ENCODE measurements around the gene KRTAP5-6.

The KRTAP5-6 gene

GRCh38 chr11:1665313-1665712 is 31.7 kb upstream of the KRTAP5-6 start:
- Histone ChIP-seq H3K14ac (ENCODE audit: low read length in 2 of 2) (no peak overlapping the region), H3K36me3 (ENCODE audit: control insufficient read depth in 1 of 2, insufficient read depth in 2 of 2, low read depth in 1 of 2, low read length in 2 of 2) (no peaks in the 10 kb centered on the region), H2BK12ac (ENCODE audit: low read length in 2 of 2) (no peak overlapping the region), H3K4me1 (ENCODE audit: control insufficient read depth, insufficient read depth, low read depth, low read length) (peaks cover 1% of the 10 kb centered on the region), H2BK5ac (ENCODE audit: low read depth, low read length, poor library complexity, severe bottlenecking) (no peak overlapping the region), H3K4ac (ENCODE audit: low read depth in 1 of 2, low read length in 2 of 2) (no peak overlapping the region), H3K27me3 (ENCODE audit: control insufficient read depth in 1 of 2, insufficient read depth in 1 of 2, low read length in 2 of 2) (peaks cover 30 to 35% of the 10 kb centered on the region in 2 experiments), H3K9ac (ENCODE audit: low read length) (no peak overlapping the region), H3K4me3 (ENCODE audit: insufficient read depth in 1 of 2, low read depth in 1 of 2, low read length in 2 of 2) (no peak overlapping the region), H3K4me2 (ENCODE audit: low read length, poor library complexity, severe bottlenecking) (no peak overlapping the region), H3K18ac (ENCODE audit: low read depth in 1 of 2, low read length in 2 of 2) (no peak overlapping the region), H2AFZ (ENCODE audit: low read depth, low read length) (no peak overlapping the region), H4K91ac (ENCODE audit: low read length) (no peak overlapping the region), H3K27ac (ENCODE audit: low read length, poor library complexity, severe bottlenecking) (no peak overlapping the region), H3K23ac (ENCODE audit: low read length in 2 of 2) (no peak overlapping the region), H4K8ac (ENCODE audit: low read length) (no peak overlapping the region), H2BK120ac (ENCODE audit: low read depth, low read length) (no peak overlapping the region), H2AK5ac (ENCODE audit: low read length, severe bottlenecking) (no peak overlapping the region), H3K79me1 (replicated peaks; ENCODE audit: low read length, poor library complexity, severe bottlenecking) (no peaks in the 10 kb centered on the region), H2BK15ac (ENCODE audit: low read depth, poor library complexity, severe bottlenecking) (no peak overlapping the region), H3K9me3 (ENCODE audit: control insufficient read depth, low read length) (no peaks in the 10 kb centered on the region)
- no peak for DNase-seq
- 95% methylated on average over 4 of the region's 8 CpGs for WGBS

GRCh38 chr11:1667121-1667850 is 29.7 kb upstream of the KRTAP5-6 start:
- Histone ChIP-seq H3K27me3 (ENCODE audit: control insufficient read depth in 1 of 2, insufficient read depth in 1 of 2, low read length in 2 of 2) (peaks cover 35 to 42% of the 10 kb centered on the region in 2 experiments), H3K79me1 (replicated peaks; ENCODE audit: low read length, poor library complexity, severe bottlenecking) (no peaks in the 10 kb centered on the region), H3K36me3 (ENCODE audit: control insufficient read depth in 1 of 2, insufficient read depth in 2 of 2, low read depth in 1 of 2, low read length in 2 of 2) (no peaks in the 10 kb centered on the region), H3K27ac (ENCODE audit: low read length, poor library complexity, severe bottlenecking) (no peak overlapping the region), H3K4me2 (ENCODE audit: low read length, poor library complexity, severe bottlenecking) (no peak overlapping the region), H4K8ac (ENCODE audit: low read length) (peak overlapping the region; percentile 45), H2BK120ac (ENCODE audit: low read depth, low read length) (no peak overlapping the region), H3K9me3 (ENCODE audit: control insufficient read depth, low read length) (no peaks in the 10 kb centered on the region), H3K4ac (ENCODE audit: low read depth in 1 of 2, low read length in 2 of 2) (peak overlapping the region in 1 of 2 experiments; percentile 51), H4K91ac (ENCODE audit: low read length) (peak overlapping the region; percentile 70), H3K4me3 (ENCODE audit: insufficient read depth in 1 of 2, low read depth in 1 of 2, low read length in 2 of 2) (no peak overlapping the region), H3K23ac (ENCODE audit: low read length in 2 of 2) (peak overlapping the region in 1 of 2 experiments; percentile 84), H3K9ac (ENCODE audit: low read length) (no peak overlapping the region), H3K4me1 (ENCODE audit: control insufficient read depth, insufficient read depth, low read depth, low read length) (peaks cover 3% of the 10 kb centered on the region), H2BK5ac (ENCODE audit: low read depth, low read length, poor library complexity, severe bottlenecking) (no peak overlapping the region), H2AFZ (ENCODE audit: low read depth, low read length) (no peak overlapping the region), H3K18ac (ENCODE audit: low read depth in 1 of 2, low read length in 2 of 2) (peak overlapping the region in 1 of 2 experiments; percentile 18), H2BK15ac (ENCODE audit: low read depth, poor library complexity, severe bottlenecking) (no peak overlapping the region), H3K14ac (ENCODE audit: low read length in 2 of 2) (peak overlapping the region in 1 of 2 experiments; percentile 32), H2BK12ac (ENCODE audit: low read length in 2 of 2) (peak overlapping the region in 1 of 2 experiments; percentile 78), H2AK5ac (ENCODE audit: low read length, severe bottlenecking) (no peak overlapping the region)
- 81% methylated on average over 21 of the region's 24 CpGs for WGBS
- DNase-seq: no peak

- no peak overlapping the region for H3K4me3 ChIP-seq (ENCODE audit: insufficient read depth in 1 of 2, low read depth in 1 of 2, low read length in 2 of 2)
- no peaks in the 10 kb centered on the region for H3K79me1 ChIP-seq (replicated peaks; ENCODE audit: low read length, poor library complexity, severe bottlenecking)
- peaks cover 3% of the 10 kb centered on the region for H3K9me3 ChIP-seq (ENCODE audit: control insufficient read depth, low read length)
- H2BK5ac ChIP-seq (ENCODE audit: low read depth, low read length, poor library complexity, severe bottlenecking): no peak overlapping the region
- H4K8ac ChIP-seq (ENCODE audit: low read length): no peak overlapping the region
- no peaks in the 10 kb centered on the region for H3K36me3 ChIP-seq (ENCODE audit: control insufficient read depth in 1 of 2, insufficient read depth in 2 of 2, low read depth in 1 of 2, low read length in 2 of 2)
- no peak overlapping the region for H3K23ac ChIP-seq (ENCODE audit: low read length in 2 of 2)
- no peak overlapping the region for H2BK120ac ChIP-seq (ENCODE audit: low read depth, low read length)
- H2AFZ ChIP-seq (ENCODE audit: low read depth, low read length): no peak overlapping the region
- WGBS: 31% methylated on average over 16 of the region's 16 CpGs
- H3K27me3 ChIP-seq (ENCODE audit: control insufficient read depth in 1 of 2, insufficient read depth in 1 of 2, low read length in 2 of 2): peaks cover 41 to 49% of the 10 kb centered on the region in 2 experiments
- no peak overlapping the region for H2BK12ac ChIP-seq (ENCODE audit: low read length in 2 of 2)
- no peak for DNase-seq
- no peak overlapping the region for H3K14ac ChIP-seq (ENCODE audit: low read length in 2 of 2)
- H2AK5ac ChIP-seq (ENCODE audit: low read length, severe bottlenecking): no peak overlapping the region
- H4K91ac ChIP-seq (ENCODE audit: low read length): no peak overlapping the region
- H3K18ac ChIP-seq (ENCODE audit: low read depth in 1 of 2, low read length in 2 of 2): no peak overlapping the region
- H2BK15ac ChIP-seq (ENCODE audit: low read depth, poor library complexity, severe bottlenecking): no peak overlapping the region
- H3K4me1 ChIP-seq (ENCODE audit: control insufficient read depth, insufficient read depth, low read depth, low read length): peaks cover 3% of the 10 kb centered on the region
- no peak overlapping the region for H3K4me2 ChIP-seq (ENCODE audit: low read length, poor library complexity, severe bottlenecking)
- no peak overlapping the region for H3K9ac ChIP-seq (ENCODE audit: low read length)
- H3K4ac ChIP-seq (ENCODE audit: low read depth in 1 of 2, low read length in 2 of 2): no peak overlapping the region
- no peak overlapping the region for H3K27ac ChIP-seq (ENCODE audit: low read length, poor library complexity, severe bottlenecking)
Measured at GRCh38 chr11:1667906-1668305, 29.1 kb upstream of the KRTAP5-6 start.

GRCh38 chr11:1668911-1669473 is 28.0 kb upstream of the KRTAP5-6 start:
- WGBS: 75% methylated on average over 13 of the region's 13 CpGs
- H3K79me1 ChIP-seq (replicated peaks; ENCODE audit: low read length, poor library complexity, severe bottlenecking): no peaks in the 10 kb centered on the region

More at GRCh38 chr11:1668911-1669473, 28.0 kb upstream of the KRTAP5-6 start:
- H3K4me2 ChIP-seq (ENCODE audit: low read length, poor library complexity, severe bottlenecking): no peak overlapping the region
- no peaks in the 10 kb centered on the region for H3K36me3 ChIP-seq (ENCODE audit: control insufficient read depth in 1 of 2, insufficient read depth in 2 of 2, low read depth in 1 of 2, low read length in 2 of 2)
- H4K8ac ChIP-seq (ENCODE audit: low read length): no peak overlapping the region
- H2BK15ac ChIP-seq (ENCODE audit: low read depth, poor library complexity, severe bottlenecking): no peak overlapping the region
- no peak overlapping the region for H3K27ac ChIP-seq (ENCODE audit: low read length, poor library complexity, severe bottlenecking)
- no peak overlapping the region for H3K4ac ChIP-seq (ENCODE audit: low read depth in 1 of 2, low read length in 2 of 2)
- no peak overlapping the region for H3K23ac ChIP-seq (ENCODE audit: low read length in 2 of 2)
- H3K14ac ChIP-seq (ENCODE audit: low read length in 2 of 2): no peak overlapping the region
- DNase-seq: no peak
- no peak overlapping the region for H2BK120ac ChIP-seq (ENCODE audit: low read depth, low read length)
- no peak overlapping the region for H2AFZ ChIP-seq (ENCODE audit: low read depth, low read length)
- no peak overlapping the region for H3K4me3 ChIP-seq (ENCODE audit: insufficient read depth in 1 of 2, low read depth in 1 of 2, low read length in 2 of 2)
- H3K27me3 ChIP-seq (ENCODE audit: control insufficient read depth in 1 of 2, insufficient read depth in 1 of 2, low read length in 2 of 2): peaks cover 49 to 59% of the 10 kb centered on the region in 2 experiments
- no peak overlapping the region for H3K18ac ChIP-seq (ENCODE audit: low read depth in 1 of 2, low read length in 2 of 2)
- H4K91ac ChIP-seq (ENCODE audit: low read length): no peak overlapping the region
- no peak overlapping the region for H2AK5ac ChIP-seq (ENCODE audit: low read length, severe bottlenecking)
- peaks cover 3% of the 10 kb centered on the region for H3K9me3 ChIP-seq (ENCODE audit: control insufficient read depth, low read length)
- no peak overlapping the region for H2BK12ac ChIP-seq (ENCODE audit: low read length in 2 of 2)
- H3K4me1 ChIP-seq (ENCODE audit: control insufficient read depth, insufficient read depth, low read depth, low read length): peaks cover 3% of the 10 kb centered on the region
- no peak overlapping the region for H2BK5ac ChIP-seq (ENCODE audit: low read depth, low read length, poor library complexity, severe bottlenecking)
- no peak overlapping the region for H3K9ac ChIP-seq (ENCODE audit: low read length)
